HuH-7.5 (cell line): ENCODE results near the gene ADD3.
"Not testable (repeated sequence)": the region's sequence is repeated elsewhere in the genome, so short reads cannot be mapped to it uniquely, and the experiment has no call there.

Experiments
- DNase-seq: peaks from one replicate; pipeline ENCODE4 v3.0.0; 2011; ENCODE audit warnings: low spot score

Gene ADD3

DNA sequence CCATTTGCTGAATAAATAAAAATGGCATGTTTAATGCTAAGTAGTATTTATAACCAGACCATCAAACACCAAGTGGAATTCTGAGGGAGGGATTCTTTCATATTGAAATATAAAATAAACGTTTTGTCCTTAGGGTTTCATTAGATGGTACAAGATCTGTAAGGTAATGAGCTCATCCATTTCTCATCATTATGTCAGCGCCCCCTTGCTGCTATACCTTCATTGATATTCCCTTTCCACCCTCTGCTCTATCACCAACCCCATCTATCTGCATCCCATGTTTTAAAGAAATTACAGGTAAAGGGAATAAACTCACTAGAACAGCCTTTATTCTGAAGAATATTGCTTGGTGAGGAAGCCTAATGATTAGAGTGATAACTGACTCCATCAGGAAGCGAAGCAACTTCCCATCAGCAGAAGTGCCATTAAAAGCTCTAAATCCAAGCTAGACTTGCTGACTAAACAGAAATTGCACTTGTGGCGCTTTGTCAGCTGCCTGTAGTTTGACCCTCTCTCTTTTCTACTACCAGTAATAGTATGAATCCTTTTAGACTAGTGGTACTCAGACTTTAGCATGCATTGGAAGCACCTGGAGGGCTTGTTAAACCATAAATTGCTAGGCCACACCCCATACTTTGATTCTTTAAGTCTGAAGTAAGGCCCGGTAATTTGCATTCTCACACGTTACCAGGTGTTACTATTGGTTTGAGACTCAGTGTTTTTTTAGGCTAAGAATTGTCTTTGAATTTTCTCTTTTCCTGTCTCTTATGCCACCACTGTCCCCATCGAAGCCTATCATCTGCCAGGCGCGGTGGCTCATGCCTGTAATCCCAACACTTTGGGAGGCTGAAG is 27.5 kb downstream of the ADD3 start:
- no peak for DNase-seq

DNA sequence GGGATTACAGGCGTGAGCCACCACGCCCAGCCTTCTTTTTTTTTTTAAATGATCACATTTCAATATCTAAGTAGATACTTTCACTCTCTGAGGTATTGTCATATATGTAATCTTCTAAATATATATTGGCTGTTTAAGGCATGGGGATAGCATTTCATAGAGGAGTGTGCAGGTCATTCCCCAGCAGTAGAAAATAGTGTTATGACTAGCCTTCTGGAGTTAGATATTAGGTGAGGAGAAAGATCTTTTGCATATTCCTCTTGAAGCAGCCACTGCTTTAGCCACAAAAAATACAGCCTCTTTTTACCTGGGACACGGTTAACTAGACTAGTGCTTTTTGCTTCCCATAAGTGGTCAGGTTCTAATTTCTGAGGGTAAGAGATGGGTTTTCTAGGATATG is 28.9 kb downstream of the ADD3 start:
- no peak for DNase-seq

DNA sequence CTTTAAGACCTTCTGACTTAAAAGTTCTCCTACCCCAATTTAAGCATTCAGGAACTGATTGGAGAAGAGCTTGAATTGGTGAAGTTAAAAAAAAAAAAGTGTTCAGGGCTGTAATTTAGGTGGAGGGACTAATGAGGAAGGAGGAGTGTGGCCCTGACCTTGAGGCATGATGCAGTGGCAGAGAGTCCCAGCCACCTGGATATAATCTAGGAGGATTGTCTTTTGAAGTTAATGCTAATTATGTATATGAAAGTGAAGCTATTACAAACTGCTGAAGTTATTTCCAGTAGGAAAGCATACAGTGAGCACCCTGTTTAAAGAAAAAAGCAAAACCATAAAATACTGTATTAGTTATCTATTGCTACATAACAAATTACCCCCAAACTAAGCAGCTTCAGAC is 31.5 kb downstream of the ADD3 start:
- no peak for DNase-seq

DNA sequence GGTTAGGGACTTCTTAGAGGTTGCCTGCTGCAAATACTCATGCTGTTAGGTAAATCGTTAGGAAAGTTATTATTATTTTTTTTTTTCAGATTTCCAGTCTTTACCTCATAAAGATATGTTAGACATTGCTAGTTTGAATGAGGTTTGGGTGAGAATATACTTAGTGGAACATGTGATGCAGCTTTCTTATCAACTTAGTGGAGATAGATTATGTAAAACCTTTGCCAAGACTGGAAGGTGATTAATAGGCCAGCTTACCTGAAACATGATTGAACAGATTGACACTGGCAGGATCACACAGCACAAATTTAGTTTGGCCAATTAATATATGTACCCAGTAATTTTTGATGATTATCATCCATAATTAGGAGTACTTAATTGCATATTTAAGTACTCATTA is 32.3 kb downstream of the ADD3 start:
- DNase-seq, result no peak

DNA sequence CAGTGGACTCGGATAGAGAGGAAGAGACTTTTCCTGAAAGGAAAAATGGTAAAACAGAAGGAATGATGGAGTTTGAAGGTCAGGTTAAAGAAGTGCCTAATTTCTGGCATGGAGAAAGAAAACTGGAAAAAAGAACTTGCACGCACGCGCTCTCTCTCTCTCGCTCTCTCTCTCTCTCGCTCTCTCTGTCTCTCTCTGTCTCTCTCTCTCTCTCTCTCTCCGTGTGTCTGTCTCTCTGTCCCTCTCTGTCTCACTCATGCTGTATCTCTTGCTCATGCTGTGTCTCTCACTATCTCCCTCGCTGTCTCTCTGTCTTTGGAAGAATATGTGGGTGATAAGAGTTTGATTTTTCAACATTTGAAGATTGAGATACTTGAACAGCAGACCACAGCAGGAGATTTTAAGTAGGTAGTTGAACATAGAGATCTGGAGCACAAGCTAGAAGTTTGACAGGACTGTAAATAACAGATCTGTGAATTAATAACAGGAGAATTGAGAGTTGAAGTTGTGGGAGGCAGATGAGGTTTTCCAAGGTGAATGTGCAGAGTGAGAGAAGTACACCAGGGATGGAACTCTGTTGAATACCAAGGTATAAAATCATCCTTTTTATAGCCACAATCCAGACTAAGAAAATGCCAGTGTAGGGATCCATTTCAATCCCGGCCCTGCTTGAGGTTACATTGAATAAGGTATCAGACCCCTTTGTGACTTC is 33.1 kb downstream of the ADD3 start:
- DNase-seq, result no peak

DNA sequence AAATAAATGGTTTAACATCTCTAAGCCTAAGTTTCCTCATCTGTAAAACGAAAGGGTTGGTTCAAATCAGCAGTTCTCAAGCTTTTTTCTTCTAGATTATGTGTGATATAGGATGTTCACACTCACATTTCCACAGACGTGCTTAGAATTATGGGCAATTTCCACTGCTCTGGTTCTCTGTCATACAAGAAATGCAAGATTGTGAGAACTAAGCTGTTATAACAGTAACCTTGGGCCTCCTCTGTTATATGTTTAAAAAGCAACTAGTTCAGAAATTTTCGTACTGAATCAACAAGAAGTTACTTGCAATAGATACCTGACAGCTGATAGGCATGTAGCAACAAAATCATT is 33.7 kb downstream of the ADD3 start:
- DNase-seq, result no peak

DNA sequence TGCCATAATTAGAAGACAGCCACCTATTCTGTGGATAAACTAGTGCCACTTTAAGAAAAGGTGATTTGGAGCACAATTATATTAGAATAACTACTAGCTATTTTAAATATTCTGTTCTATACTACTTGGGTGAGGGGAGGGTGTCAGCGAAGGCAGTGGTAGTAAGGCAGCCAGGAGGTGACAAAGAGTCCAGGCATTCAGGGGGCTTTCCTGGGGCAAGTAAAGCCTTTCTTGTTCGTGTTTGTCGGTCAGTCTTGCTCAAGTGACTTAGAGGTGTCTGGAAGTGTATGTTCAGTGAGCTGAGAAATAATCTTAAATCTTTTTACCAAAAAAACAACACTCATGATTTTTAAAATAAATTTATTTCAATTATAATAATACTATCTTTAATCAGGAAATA is 34.4 kb downstream of the ADD3 start:
- DNase-seq, result no peak

DNA sequence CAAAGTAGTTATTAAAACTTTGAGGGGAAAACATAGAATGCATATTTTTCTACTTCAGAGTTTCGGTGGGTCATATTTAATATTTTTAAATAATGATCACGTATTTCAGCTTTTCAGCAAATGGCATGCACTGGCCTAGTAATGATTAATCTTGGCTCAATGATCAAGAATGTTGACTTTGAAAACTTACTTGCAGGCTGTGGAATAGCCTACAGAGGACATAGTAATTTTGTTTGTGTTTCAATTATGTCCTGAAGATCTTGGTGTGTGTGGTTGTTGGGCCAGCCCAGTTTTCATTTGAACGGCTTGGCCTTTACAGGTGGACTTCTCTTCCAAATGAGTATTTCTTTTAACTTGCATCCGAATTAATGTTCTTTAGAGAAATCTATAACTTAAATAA is 35.1 kb downstream of the ADD3 start:
- no peak for DNase-seq

DNA sequence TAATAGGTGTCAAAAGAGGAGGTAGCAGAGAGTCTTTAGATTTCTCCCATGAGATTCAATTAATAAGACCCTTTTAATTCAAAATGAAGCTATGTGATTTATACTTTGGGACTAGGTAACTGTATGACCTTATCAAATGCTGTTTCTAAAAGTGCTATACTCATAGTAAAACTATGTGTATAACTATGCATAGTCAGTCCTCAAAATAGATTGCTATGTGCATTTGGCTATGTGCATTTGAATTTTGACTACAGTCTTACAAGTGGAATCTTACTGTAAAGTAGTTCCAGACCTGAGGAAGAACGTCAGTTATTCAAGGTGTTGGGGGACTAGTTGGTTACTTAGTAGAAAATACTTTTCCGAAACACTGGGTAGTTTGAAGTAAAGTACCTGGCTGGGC is 36.9 kb downstream of the ADD3 start:
- no peak for DNase-seq

DNA sequence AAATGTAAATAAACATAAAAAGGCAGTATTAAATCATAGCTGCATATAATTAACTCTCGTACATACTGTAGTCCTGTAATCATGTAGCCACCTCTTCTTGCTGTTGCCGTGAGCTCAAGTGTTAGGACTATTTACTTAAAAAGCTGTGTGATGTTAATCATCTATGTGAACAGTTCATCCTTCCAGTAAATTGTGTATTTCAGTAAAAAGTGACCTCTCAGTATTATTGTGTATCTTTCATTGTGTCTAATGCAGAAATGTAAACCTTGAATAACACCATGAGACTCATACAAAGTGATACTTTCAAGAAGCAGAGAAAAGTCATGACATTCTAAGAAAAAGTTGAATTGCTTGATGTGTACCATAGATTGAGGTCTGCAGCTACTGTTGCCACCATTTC is 38.0 kb downstream of the ADD3 start:
- DNase-seq, result no peak

DNA sequence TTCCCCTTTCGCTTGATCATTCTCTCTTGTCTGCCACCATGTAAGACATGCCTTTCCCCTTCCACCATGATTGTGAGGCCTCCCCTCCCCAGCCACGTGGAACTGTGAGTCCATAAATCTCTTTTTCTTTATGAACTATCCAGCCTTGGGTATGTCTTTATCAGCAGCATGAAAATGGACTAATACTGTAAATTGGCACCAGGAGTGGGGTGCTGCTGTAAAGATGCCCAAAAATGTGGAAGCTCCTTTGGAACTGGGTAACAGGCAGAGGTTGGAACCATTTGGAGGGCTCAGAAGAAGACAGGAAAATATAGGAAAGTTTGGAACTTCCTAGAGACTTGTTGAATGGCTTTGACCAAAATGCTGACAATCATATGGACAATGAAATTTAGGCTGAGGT is 40.4 kb downstream of the ADD3 start:
- not testable (repeated sequence) for DNase-seq

DNA sequence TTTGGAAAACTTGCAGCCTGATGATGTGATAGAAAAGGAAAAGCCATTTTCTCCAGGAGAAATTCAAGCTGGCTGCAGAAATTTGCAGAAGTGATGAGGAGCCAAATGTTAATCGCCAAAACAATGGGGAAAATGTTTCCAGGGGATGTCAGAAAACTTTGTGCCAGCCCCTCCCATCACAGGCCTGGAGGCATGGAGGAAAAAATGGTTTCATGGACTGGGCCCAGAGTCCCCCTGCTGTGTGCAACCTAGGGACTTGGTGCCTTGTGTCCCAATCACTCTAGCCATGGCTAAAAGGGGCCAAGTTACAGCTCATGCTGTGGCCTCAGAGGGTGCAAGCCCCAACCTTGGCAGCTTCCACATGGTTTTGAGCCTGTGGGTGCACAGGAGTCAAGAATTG is 41.0 kb downstream of the ADD3 start:
- no peak for DNase-seq

DNA sequence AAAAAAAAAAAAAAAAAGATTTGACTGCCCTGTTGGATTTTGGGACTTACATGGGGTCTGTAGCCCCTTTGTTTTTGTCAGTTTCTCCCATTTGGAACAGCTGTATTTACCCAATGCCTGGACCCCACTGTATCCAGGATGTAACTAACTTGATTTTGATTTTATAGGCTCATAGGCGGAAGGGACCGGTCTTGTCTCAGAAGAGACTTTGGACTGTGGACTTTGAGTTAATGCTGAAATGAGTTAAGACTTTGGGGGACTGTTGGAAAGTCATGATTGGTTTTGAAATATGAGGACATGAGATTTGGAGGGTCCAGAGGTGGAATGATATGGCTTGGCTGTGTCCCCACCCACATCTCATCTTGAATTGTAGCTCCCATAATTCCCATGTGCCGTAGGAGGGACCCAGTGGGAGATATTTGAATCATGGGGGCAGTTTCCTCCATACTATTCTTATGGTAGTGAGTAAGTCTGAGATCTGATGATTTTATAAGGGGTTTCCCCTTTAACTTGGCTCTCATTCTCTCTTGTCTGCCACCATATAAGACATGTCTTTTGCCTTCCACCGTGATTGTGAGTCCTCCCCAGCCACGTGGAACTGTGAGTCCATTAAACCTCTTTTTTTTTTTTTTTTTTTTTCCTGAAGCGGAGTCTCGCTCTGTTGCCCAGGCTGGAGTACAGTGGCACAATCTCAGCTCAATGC is 42.3 kb downstream of the ADD3 start:
- DNase-seq, result not testable (repeated sequence)

DNA sequence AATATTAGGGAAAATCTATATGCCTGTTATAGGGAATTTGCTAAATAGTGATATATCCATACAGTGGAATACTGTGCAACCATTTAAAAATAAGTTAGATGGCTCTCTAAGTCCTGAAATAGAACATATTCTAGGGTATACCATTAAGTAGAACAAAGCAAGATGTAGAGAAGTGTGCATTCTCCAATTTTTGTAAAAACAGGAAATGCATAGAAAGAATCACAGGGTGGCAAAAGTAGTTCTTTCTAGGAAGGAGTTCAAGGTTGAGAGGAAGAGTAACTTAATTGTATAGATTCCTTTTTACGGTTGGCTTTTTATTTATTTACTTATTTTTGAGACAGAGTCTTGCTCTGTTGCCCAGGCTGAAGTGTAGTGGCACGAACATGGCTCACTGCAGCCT is 43.7 kb downstream of the ADD3 start:
- no peak for DNase-seq

DNA sequence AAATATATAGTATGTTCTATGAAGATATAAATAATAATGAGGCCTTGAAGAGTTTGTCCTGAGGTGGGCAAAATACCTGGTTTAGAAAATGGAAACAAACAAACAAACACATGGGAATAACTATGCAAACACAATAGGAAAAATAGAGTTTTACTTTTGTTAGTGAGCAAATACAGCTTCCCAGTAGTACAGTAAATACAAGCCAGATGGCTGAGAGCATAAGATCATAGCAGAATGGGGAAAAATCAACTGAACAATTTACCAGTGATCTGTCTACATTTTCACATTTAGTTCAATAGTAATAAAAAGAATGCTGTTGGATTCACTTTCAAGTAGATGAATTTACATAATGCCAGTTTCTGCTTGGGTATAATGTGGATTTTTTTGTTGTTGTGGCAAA is 45.1 kb downstream of the ADD3 start:
- no peak for DNase-seq

DNA sequence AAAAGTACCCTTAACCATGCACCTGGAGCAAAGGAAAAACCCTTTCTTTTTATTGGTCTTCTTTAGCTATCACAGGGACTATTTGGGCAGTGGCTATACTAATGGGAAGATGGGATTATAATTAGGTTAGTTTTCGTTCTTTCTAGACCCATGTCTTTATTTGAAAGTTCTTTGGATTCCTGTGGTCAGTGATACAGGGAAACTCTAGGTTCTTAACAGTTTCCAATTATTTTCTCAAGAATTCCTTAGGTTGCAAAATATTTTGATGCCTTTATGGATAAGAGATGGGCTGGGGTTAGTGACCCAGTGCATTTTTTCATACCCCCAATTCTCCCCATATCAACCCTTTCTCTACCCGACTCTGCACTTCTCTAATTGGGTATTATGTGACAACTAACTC is 49.0 kb downstream of the ADD3 start:
- DNase-seq, result no peak

DNA sequence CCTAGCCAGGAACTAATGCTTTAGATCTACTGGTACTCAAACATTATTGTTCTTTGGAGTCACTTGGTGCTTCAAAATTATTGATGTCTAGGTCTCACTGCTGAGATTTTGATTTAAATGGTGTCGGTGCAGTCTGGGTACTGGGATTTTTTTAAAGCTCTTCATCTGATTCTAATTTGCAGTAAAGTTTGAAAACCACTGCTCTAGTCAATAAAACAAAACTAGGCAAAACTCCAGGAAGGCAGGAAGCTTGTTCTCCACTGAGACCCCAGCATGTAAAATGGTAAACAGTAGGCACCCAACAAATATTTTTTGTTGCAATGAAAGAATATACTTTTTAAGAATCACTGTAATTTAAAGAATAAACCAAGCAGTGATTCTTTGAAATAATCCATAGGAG is 49.7 kb downstream of the ADD3 start:
- no peak for DNase-seq

DNA sequence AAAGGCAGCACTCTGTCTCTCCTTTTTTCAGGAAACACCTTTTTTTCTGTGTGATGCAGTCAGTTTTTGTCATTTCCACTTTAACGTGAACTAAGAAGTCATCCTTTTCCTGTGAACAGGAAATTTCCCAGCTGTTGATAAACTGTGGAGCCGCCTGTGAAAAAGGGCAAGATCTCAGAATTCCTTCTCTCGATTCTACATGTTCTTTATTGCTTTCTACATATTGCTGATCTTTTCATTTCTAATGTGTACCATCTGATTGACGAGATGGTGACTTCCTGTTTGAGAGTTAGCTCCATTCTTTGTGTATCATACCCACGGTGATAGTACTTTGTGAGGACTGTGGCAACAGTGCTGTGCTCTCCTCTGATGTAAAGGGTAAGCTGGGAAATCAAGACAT is 50.4 kb downstream of the ADD3 start:
- no peak for DNase-seq

DNA sequence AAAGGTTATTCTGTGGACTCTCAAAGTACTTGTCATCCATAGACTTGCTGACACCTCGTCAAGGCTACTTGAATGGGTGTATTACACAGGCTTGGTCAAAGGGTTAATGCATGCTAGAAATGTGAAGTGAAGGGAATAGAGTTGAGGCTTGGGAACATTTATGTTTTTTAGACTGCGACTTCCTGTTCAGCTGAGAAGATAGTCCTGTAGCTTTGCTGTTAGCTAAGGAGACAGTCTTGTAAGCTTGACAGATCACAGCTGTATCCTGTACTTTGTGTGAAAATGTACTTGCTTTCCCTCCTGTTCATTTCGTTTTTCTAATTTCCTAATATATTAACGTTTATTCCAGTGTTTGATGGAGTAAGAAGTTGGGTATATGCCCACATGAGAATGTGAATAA is 52.1 kb downstream of the ADD3 start:
- no peak for DNase-seq

DNA sequence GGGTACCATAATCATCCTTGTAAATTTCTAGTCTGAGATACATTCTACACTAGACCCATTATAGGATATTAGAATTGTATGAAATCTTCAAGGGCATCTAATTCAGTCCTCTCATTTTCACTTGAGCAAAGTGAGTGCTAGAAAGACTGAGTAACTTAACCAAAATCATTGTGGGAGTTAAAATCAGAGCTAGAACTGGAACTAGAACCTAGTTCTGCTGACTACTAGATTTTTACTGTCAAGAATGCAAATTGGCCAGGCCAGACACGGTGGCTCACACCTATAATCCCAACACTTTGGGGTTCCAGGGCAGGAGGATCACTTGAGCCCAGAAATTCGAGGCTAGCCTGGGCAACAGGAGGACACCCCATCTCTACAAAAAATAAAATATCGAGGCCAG is 53.9 kb downstream of the ADD3 start:
- DNase-seq, result no peak

DNA sequence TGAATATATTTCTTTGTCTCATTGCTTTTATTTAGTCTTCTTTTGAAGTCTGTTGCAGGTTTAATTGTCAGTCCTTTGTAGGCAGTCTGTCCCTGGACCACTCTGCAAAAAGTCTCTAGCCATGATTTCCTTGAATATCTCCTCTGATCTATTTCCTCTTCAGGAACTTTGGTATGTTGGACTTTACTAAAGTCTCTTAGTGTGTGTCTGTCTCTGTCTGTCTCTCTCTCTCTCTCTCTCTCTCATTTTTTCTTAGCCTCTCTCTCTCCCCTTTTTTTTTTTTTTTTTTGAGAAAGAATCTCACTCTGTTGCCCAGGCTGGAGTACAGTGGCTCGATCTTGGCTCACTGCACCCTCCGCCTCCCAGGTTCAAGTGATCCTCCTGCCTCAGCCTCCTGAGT is 57.5 kb downstream of the ADD3 start:
- no peak for DNase-seq

DNA sequence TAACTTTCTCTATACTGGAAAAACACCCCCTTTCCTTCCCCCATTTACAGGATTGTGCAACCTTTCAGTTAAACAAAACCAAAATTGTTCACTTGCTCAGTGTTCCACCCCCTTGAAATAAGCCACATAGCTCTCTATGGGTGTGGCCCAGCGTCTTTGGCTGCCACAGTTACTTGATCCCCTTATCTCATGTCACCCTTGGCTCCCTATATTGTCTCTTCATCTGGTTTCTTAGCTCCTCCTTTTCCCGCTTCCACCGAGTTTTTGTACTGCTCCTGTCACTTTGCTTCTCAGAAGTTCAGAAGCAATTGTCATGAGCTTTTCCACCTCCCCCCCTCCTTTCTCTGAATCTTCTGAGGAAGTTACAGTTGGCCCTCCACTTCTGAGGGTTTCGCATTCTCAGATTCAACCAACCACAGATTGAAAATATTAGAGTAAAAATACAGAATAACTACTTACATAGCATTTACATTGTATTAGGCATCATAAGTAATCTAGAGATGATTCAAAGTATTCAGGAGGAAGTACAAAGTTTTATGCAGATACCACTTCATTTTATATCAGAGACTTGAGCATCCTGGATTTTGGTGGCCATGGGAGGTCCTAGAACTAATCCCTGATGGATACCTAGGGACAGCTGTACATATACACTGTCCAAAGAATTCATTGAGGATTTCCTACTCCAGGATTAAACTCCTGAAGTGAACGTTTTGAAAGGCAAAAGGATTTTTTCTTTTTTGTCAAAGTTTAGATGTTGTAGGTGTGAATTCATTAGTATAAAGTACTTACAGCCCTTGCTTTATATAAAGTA is 60.4 kb downstream of the ADD3 start:
- DNase-seq, result peak; percentile 8
